Prostate gland (tissue), 2 donors: Measurements from ENCODE around the gene HIBADH. TPM values are rescaled to one million over a fixed set of nuclear protein-coding genes. Genes with fewer than 3 reads are reported as not detected.

Experiments used
- DNase-seq: peaks from one replicate; pipeline ENCODE4 v3.0.0-alpha.2; 2019; ENCODE audit warnings: low spot score
- H3K27ac ChIP-seq, 2 donors: fragments of 200-600 bp; sonication (generic); 2 replicates each; pipeline ENCODE4 v1.5.1; 2017 to 2019
- H3K27me3 ChIP-seq: fragments of 200-600 bp; sonication (generic); replicated peaks from 2 replicates; pipeline ENCODE4 v1.5.1; 2019; ENCODE audit not compliant: insufficient read depth
- H3K36me3 ChIP-seq, 2 donors: fragments of 200-600 bp; sonication (generic); 1 replicate in 1 of 2; 2 replicates in 1 of 2; pipeline versions ENCODE4 v1.5.1 to v1.8.1; 2017 to 2019
- H3K4me1 ChIP-seq: fragments of 200-600 bp; sonication (generic); replicated peaks from 2 replicates; pipeline ENCODE4 v1.5.1; 2019
- H3K4me3 ChIP-seq, 2 donors: fragments of 200-600 bp; sonication (generic); 2 replicates each; pipeline ENCODE4 v1.5.1; 2017 to 2019
- H3K9me3 ChIP-seq: fragments of 200-600 bp; sonication (generic); 2 replicates; pipeline ENCODE4 v1.5.1; 2017
- POLR2A ChIP-seq: fragments of 450-650 bp; IDR thresholded peaks from one replicate; pipeline ENCODE4 v1.6.1; 2016; ENCODE audit warnings: antibody characterized with exemption, mild to moderate bottlenecking
- POLR2AphosphoS5 ChIP-seq: sonication (generic); formaldehyde crosslinking; IDR thresholded peaks from one replicate; pipeline ENCODE4 v1.6.1; 2017; ENCODE audit warnings: antibody characterized with exemption
- WGBS: methylation state at CpG from one replicate; pipeline ENCODE4 v1.1.5; 2018; 5-methylcytosine and 5-hydroxymethylcytosine counted together
- intact Hi-C: fragments of 100-400 bp; cut with DNase I; formaldehyde crosslinking; loops from one replicate; pipeline ENCODE4 v1.14.2; 2022
- total RNA-seq, 2 donors: library from RNA; depleted of rRNA; stranded (reverse); fragments of >200 nt; gene quantifications; one replicate each; pipeline ENCODE4 v1.1.0, GENCODE V29; 2016
- TF ChIP-seq, protein P1 (sequence below), 4 experiments: fragments of 200-600 bp in 2 of 4; fragments of 450-650 bp in 2 of 4; sonication (generic) in 2 of 4; IDR thresholded peaks; 1 replicate in 3 of 4; 2 replicates in 1 of 4; pipeline ENCODE4 v1.5.1; 2016 to 2019; ENCODE audit warnings: antibody characterized with exemption in 4 of 4, mild to moderate bottlenecking in 2 of 4, moderate library complexity in 2 of 4

The HIBADH gene
- total RNA-seq, 2 donors from 2014 or later, result 78.2 to 80.5 TPM

GRCh38 chr7:27695096-27695495 lies 32.4 kb upstream of the HIBADH start:
- H3K27me3 ChIP-seq, result no peaks in the 10 kb centered on the region
- H3K4me1 ChIP-seq, result no peaks in the 10 kb centered on the region
- TF ChIP-seq POLR2AphosphoS5, result no peak
- TF ChIP-seq, protein P1, sequence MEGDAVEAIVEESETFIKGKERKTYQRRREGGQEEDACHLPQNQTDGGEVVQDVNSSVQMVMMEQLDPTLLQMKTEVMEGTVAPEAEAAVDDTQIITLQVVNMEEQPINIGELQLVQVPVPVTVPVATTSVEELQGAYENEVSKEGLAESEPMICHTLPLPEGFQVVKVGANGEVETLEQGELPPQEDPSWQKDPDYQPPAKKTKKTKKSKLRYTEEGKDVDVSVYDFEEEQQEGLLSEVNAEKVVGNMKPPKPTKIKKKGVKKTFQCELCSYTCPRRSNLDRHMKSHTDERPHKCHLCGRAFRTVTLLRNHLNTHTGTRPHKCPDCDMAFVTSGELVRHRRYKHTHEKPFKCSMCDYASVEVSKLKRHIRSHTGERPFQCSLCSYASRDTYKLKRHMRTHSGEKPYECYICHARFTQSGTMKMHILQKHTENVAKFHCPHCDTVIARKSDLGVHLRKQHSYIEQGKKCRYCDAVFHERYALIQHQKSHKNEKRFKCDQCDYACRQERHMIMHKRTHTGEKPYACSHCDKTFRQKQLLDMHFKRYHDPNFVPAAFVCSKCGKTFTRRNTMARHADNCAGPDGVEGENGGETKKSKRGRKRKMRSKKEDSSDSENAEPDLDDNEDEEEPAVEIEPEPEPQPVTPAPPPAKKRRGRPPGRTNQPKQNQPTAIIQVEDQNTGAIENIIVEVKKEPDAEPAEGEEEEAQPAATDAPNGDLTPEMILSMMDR (IDR thresholded peaks at IDR 0.05), result no peak
- no peaks in the 10 kb centered on the region for H3K36me3 ChIP-seq
- H3K9me3 ChIP-seq, result no peaks in the 10 kb centered on the region
- H3K4me3 ChIP-seq, result no peak overlapping the region
- no peak for DNase-seq
- no peak overlapping the region for H3K27ac ChIP-seq
- intact Hi-C loops, result no loop called here
- 87% methylated on average over 4 of the region's 4 CpGs for WGBS

GRCh38 chr7:27693794-27694193 lies 31.1 kb upstream of the HIBADH start:
- WGBS, result 72% methylated on average over 3 of the region's 3 CpGs
- intact Hi-C loops, result no loop called here
- no peaks in the 10 kb centered on the region for H3K36me3 ChIP-seq
- no peaks in the 10 kb centered on the region for H3K4me1 ChIP-seq
- H3K4me3 ChIP-seq, result no peak overlapping the region
- no peak overlapping the region for H3K27ac ChIP-seq
- no peaks in the 10 kb centered on the region for H3K27me3 ChIP-seq
- no peaks in the 10 kb centered on the region for H3K9me3 ChIP-seq
- DNase-seq, result no peak
- TF ChIP-seq POLR2AphosphoS5, result no peak
- no peak for TF ChIP-seq POLR2A
- TF ChIP-seq, protein P1 (IDR thresholded peaks at IDR 0.05), result no peak

DNA sequence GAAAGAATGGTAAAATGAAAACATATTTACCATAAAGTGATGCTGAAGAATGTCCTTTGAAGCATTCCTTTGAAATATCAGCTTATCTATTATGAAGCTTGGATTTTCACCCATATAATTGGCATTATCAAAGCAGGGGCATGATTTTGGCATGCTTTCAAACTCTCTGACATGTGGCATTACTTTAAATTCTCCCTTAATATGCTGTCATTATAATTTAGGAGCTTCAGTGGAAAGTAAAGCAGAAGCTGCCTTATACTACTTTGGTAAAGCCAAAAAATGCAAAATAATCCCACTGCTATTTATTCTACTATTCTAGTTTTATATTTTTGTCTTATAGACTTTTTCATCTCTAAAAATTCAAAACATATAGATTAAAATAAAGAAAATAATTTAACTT lies 28.0 kb upstream of the HIBADH start:
- Histone ChIP-seq H3K9me3 (no peaks in the 10 kb centered on the region), H3K4me3 (no peak overlapping the region), H3K27ac (no peak overlapping the region), H3K36me3 (no peaks in the 10 kb centered on the region), H3K27me3 (no peaks in the 10 kb centered on the region), H3K4me1 (no peaks in the 10 kb centered on the region)
- TF ChIP-seq POLR2A (no peak), POLR2AphosphoS5 (no peak)
- TF ChIP-seq, protein P1 (IDR thresholded peaks at IDR 0.05), result no peak
- intact Hi-C loops, result no loop called here
- no peak for DNase-seq

DNA sequence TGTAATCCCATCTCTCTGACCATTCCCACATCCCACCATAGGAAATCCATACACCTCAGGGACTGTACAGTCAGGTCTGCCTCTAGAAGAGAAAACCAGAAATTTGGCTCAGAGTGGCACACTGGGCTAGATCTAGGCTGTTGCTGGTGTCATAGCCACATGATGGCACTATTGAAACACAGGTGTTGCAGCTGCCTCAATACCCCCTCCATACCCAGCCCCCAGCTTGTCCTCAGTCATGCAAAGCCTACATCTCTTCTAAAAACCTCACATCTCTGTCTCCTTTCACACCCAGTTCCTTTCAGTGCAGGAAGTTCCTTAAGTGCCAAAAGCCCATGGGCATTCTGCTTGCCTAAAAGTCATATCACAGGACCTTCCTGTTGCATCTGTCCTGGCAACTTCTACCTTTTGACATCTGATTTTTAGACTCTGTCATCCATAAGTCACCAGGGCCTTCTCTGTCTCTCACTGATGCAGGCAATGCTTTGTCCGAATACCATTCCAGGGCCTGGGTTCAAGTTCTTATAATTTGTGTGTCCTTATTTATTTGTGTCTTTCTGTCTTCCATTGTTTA lies 27.0 kb upstream of the HIBADH start:
- Histone ChIP-seq H3K4me3 (no peak overlapping the region), H3K27me3 (no peaks in the 10 kb centered on the region), H3K4me1 (no peaks in the 10 kb centered on the region), H3K9me3 (no peaks in the 10 kb centered on the region), H3K27ac (no peak overlapping the region), H3K36me3 (no peaks in the 10 kb centered on the region)
- WGBS, result 89% methylated on average over 1 of the region's 1 CpG
- TF ChIP-seq, protein P1 (IDR thresholded peaks at IDR 0.05), result peak in 2 of 4 experiments; percentile 10 to 29
- TF ChIP-seq POLR2AphosphoS5, result no peak
- intact Hi-C loops, result no loop called here
- no peak for DNase-seq

GRCh38 chr7:27689150-27689549 lies 26.5 kb upstream of the HIBADH start:
- no peaks in the 10 kb centered on the region for H3K27me3 ChIP-seq
- 82% methylated on average over 1 of the region's 1 CpG for WGBS
- no peak for DNase-seq
- TF ChIP-seq POLR2A (no peak), POLR2AphosphoS5 (no peak)
- intact Hi-C loops, result no loop called here
- no peaks in the 10 kb centered on the region for H3K36me3 ChIP-seq
- H3K27ac ChIP-seq, result no peak overlapping the region
- no peak overlapping the region for H3K4me3 ChIP-seq
- no peaks in the 10 kb centered on the region for H3K4me1 ChIP-seq
- no peaks in the 10 kb centered on the region for H3K9me3 ChIP-seq
